HEK293 (cell line): Measurements from ENCODE around the gene TNNC1.

ENCODE experiments used
- CTCF ChIA-PET: fragments of 350-600 bp; formaldehyde crosslinking; extraction: SDS; loops from one replicate; lab custom pipeline; 2021; ENCODE audit warnings: antibody characterized with exemption; lab: Yijun Ruan, JAX
- POLR2A ChIA-PET: fragments of 300-600 bp; formaldehyde crosslinking; extraction: SDS; loops from one replicate; lab custom pipeline; 2020; ENCODE audit warnings: antibody characterized with exemption, inconsistent platforms; lab: Yijun Ruan, JAX
- H3K27ac ChIP-seq: fragments of 200-500 bp; sonication (Bioruptor generic); 2 replicates; pipeline ENCODE4 v1.5.1; 2014; ENCODE audit warnings: low read depth, low read length, control low read depth, inconsistent platforms; ENCODE audit errors: extremely low read depth
- H3K36me3 ChIP-seq, 2 experiments: fragments of 200-500 bp in 1 of 2; sonication (Bioruptor generic) in 1 of 2; 1 replicate in 1 of 2; 2 replicates in 1 of 2; pipeline ENCODE4 v1.5.1; 2014 to 2017; ENCODE audit warnings: inconsistent platforms in 2 of 2, low read length in 2 of 2; ENCODE audit not compliant: control insufficient read depth in 2 of 2, insufficient read depth in 1 of 2
- H3K4me1 ChIP-seq: fragments of 200-500 bp; sonication (Bioruptor generic); 2 replicates; pipeline ENCODE4 v1.5.1; 2014; ENCODE audit warnings: mild to moderate bottlenecking, low read length, inconsistent platforms; ENCODE audit not compliant: control insufficient read depth, insufficient read depth
- H3K4me3 ChIP-seq: 2 replicates; pipeline ENCODE4 v1.5.1; 2011; ENCODE audit warnings: low read depth, mild to moderate bottlenecking, control low read depth, low read length, moderate library complexity
- H3K9me3 ChIP-seq: fragments of 200-500 bp; sonication (Bioruptor generic); 2 replicates; pipeline ENCODE4 v1.5.1; 2014; ENCODE audit warnings: low read depth, low read length, inconsistent platforms; ENCODE audit not compliant: control insufficient read depth, insufficient read depth
- BCL11B ChIP-seq: fragments of 450-650 bp; formaldehyde crosslinking; IDR thresholded peaks from 2 replicates; pipeline ENCODE4 v1.5.1; 2016; ENCODE audit warnings: low read depth, missing biosample characterization, missing genetic modification characterization
- KLF17 ChIP-seq: fragments of 450-650 bp; formaldehyde crosslinking; IDR thresholded peaks from 2 replicates; pipeline ENCODE4 v1.5.1; 2016; ENCODE audit warnings: missing biosample characterization, missing genetic modification characterization
- PRDM1 ChIP-seq: fragments of 450-650 bp; formaldehyde crosslinking; IDR thresholded peaks from 2 replicates; pipeline ENCODE4; 2016; ENCODE audit warnings: missing biosample characterization, missing genetic modification characterization
- SETDB1 ChIP-seq: IDR thresholded peaks from one replicate; pipeline ENCODE4 v1.6.1; 2017; ENCODE audit warnings: mild to moderate bottlenecking, low read length, moderate library complexity, mixed read lengths; ENCODE audit not compliant: insufficient read length
- SP3 ChIP-seq: fragments of 450-650 bp; formaldehyde crosslinking; IDR thresholded peaks from 2 replicates; pipeline ENCODE4 v1.5.1; 2016; ENCODE audit warnings: missing biosample characterization, missing genetic modification characterization
- WT1 ChIP-seq: fragments of 450-650 bp; formaldehyde crosslinking; IDR thresholded peaks from 2 replicates; pipeline ENCODE4 v1.5.1; 2016; ENCODE audit warnings: missing biosample characterization, missing genetic modification characterization
- ZBTB20 ChIP-seq: fragments of 450-650 bp; formaldehyde crosslinking; IDR thresholded peaks from 2 replicates; pipeline ENCODE4 v1.5.1; 2016; ENCODE audit warnings: missing biosample characterization, missing genetic modification characterization
- ZNF169 ChIP-seq: fragments of 450-650 bp; formaldehyde crosslinking; IDR thresholded peaks from 2 replicates; pipeline ENCODE4 v1.5.1; 2016; ENCODE audit warnings: missing biosample characterization, missing genetic modification characterization
- ZNF211 ChIP-seq: fragments of 450-650 bp; formaldehyde crosslinking; IDR thresholded peaks from 2 replicates; pipeline ENCODE4 v1.5.1; 2016; ENCODE audit warnings: low read depth, missing biosample characterization, missing genetic modification characterization
- ZNF214 ChIP-seq: fragments of 450-650 bp; formaldehyde crosslinking; IDR thresholded peaks from 2 replicates; pipeline ENCODE4 v1.5.1; 2017; ENCODE audit warnings: missing biosample characterization, mild to moderate bottlenecking, missing genetic modification characterization, borderline replicate concordance
- ZNF280D ChIP-seq: fragments of 450-650 bp; formaldehyde crosslinking; IDR thresholded peaks from 2 replicates; pipeline ENCODE4 v1.5.1; 2016; ENCODE audit warnings: missing biosample characterization, missing genetic modification characterization
- ZNF324 ChIP-seq: fragments of 450-650 bp; formaldehyde crosslinking; IDR thresholded peaks from 2 replicates; pipeline ENCODE4 v1.5.1; 2016; ENCODE audit warnings: missing biosample characterization, missing genetic modification characterization
- ZNF416 ChIP-seq: fragments of 450-650 bp; formaldehyde crosslinking; IDR thresholded peaks from 2 replicates; pipeline ENCODE4 v1.5.1; 2016; ENCODE audit warnings: missing biosample characterization, missing genetic modification characterization
- ZNF48 ChIP-seq: fragments of 450-650 bp; formaldehyde crosslinking; IDR thresholded peaks from 2 replicates; pipeline ENCODE4 v1.5.1; 2016; ENCODE audit warnings: missing biosample characterization, missing genetic modification characterization
- ZNF518A ChIP-seq: fragments of 450-650 bp; formaldehyde crosslinking; conservative IDR thresholded peaks from 2 replicates; pipeline ENCODE4 v1.5.1; 2016; ENCODE audit warnings: low read depth, missing biosample characterization, missing genetic modification characterization
- ZNF549 ChIP-seq: fragments of 450-650 bp; IDR thresholded peaks from 2 replicates; pipeline ENCODE4 v1.5.1; 2018; ENCODE audit warnings: missing biosample characterization, missing genetic modification characterization, mild to moderate bottlenecking, inconsistent platforms, moderate library complexity
- ZNF561 ChIP-seq: fragments of 450-650 bp; IDR thresholded peaks from 2 replicates; pipeline ENCODE4 v1.5.1; 2018; ENCODE audit warnings: missing biosample characterization, missing genetic modification characterization, borderline replicate concordance
- ZNF692 ChIP-seq: fragments of 450-650 bp; formaldehyde crosslinking; IDR thresholded peaks from 2 replicates; pipeline ENCODE4 v1.5.1; 2016; ENCODE audit warnings: missing biosample characterization, missing genetic modification characterization
- ZNF747 ChIP-seq: fragments of 450-650 bp; formaldehyde crosslinking; IDR thresholded peaks from 2 replicates; pipeline ENCODE4 v1.5.1; 2016; ENCODE audit warnings: missing biosample characterization, missing genetic modification characterization
- ZSCAN5A ChIP-seq: fragments of 450-650 bp; formaldehyde crosslinking; IDR thresholded peaks from 2 replicates; pipeline ENCODE4 v1.5.1; 2016; ENCODE audit warnings: missing biosample characterization, missing genetic modification characterization

The TNNC1 gene

GRCh38 chr3:52461874-52462273 is 8.0 kb upstream of the TNNC1 start:
- Histone ChIP-seq H3K4me3 (no peak overlapping the region), H3K4me1 (no peaks in the 10 kb centered on the region), H3K9me3 (no peaks in the 10 kb centered on the region), H3K36me3 (peaks cover 22 to 98% of the 10 kb centered on the region in 2 experiments; a peak in 2 of 3 replicates), H3K27ac (no peak overlapping the region)
- ChIA-PET CTCF (interaction anchor here (0.6 kb wide), 1 partner anchor 12 kb away, joined by 3 read pairs; no protein-coding TSS in a partner anchor), POLR2A (no interaction called here)
- no peak for TF ChIP-seq ZNF214
- no peak for TF ChIP-seq SETDB1
- TF ChIP-seq ZNF169, result no peak
- TF ChIP-seq ZNF324, result no peak
- no peak for TF ChIP-seq ZNF692 (tag by site-specific recombination)

- H3K4me3 ChIP-seq, result no peak overlapping the region
- POLR2A ChIA-PET, result interaction anchor here (0.7 kb wide), 1 partner anchor 910 kb away, joined by 3 read pairs; no protein-coding TSS in a partner anchor
- H3K9me3 ChIP-seq, result no peaks in the 10 kb centered on the region
- CTCF ChIA-PET, result interaction anchor here (1.1 to 1.7 kb wide), 3 partner anchors 12 to 30 kb away, joined by 3 to 4 read pairs (median 3); no protein-coding TSS in a partner anchor
- H3K36me3 ChIP-seq, result peaks cover 22 to 72% of the 10 kb centered on the region in 2 experiments; a peak in 2 of 3 replicates
- no peak overlapping the region for H3K27ac ChIP-seq
- peaks cover 2% of the 10 kb centered on the region; the same call in 1 of the 2 replicates for H3K4me1 ChIP-seq
- TF ChIP-seq ZNF416 (tag by site-specific recombination) (no peak), ZNF747 (tag by site-specific recombination) (no peak), ZNF48 (tag by site-specific recombination) (no peak), ZSCAN5A (no peak), PRDM1 (tag by site-specific recombination) (no peak), ZNF518A (tag by site-specific recombination) (no peak), KLF17 (tag by site-specific recombination) (no peak), ZNF280D (tag by site-specific recombination) (no peak), ZNF211 (no peak), SP3 (tag by site-specific recombination) (no peak), ZBTB20 (tag by site-specific recombination) (no peak), WT1 (tag by site-specific recombination) (no peak), ZNF561 (tag by site-specific recombination) (no peak), BCL11B (tag by site-specific recombination) (no peak), ZNF549 (tag by site-specific recombination) (no peak), ZNF692 (tag by site-specific recombination) (no peak)
These were observed 5.1 kb upstream of the TNNC1 start for GRCh38 chr3:52458770-52459545.
